GM10847 (cell line): ENCODE results near the gene RSAD2.

Experiments used
- POLR2A ChIP-seq: IDR thresholded peaks from 2 replicates; pipeline ENCODE4 v1.6.1; 2011; ENCODE audit not compliant: insufficient read length; ENCODE audit errors: extremely low read depth

Gene RSAD2

GRCh38 chr2:6881516-6881915 lies 3.9 kb downstream of the RSAD2 start:
- no peak for TF ChIP-seq POLR2A

GRCh38 chr2:6883448-6884122 lies 6.0 kb downstream of the RSAD2 start:
- no peak for TF ChIP-seq POLR2A

- TF ChIP-seq POLR2A: no peak
Observed at GRCh38 chr2:6885551-6885950, 8.0 kb downstream of the RSAD2 start.

- no peak for TF ChIP-seq POLR2A
Observed at GRCh38 chr2:6885968-6886367, 8.4 kb downstream of the RSAD2 start.

- TF ChIP-seq POLR2A: no peak
Observed at GRCh38 chr2:6887751-6888192, 10.2 kb downstream of the RSAD2 start.

- no peak for TF ChIP-seq POLR2A
Observed at GRCh38 chr2:6888724-6889123, 11.1 kb downstream of the RSAD2 start.

- TF ChIP-seq POLR2A: no peak
Observed at GRCh38 chr2:6893876-6894482, 16.4 kb downstream of the RSAD2 start.

GRCh38 chr2:6896930-6897759 lies 19.6 kb downstream of the RSAD2 start:
- no peak for TF ChIP-seq POLR2A

GRCh38 chr2:6905668-6906067 lies 28.1 kb downstream of the RSAD2 start:
- TF ChIP-seq POLR2A: no peak

GRCh38 chr2:6906165-6906741 lies 28.7 kb downstream of the RSAD2 start:
- TF ChIP-seq POLR2A: no peak

- TF ChIP-seq POLR2A: no peak
Observed at GRCh38 chr2:6908291-6908690, 30.7 kb downstream of the RSAD2 start.

GRCh38 chr2:6909431-6910385 lies 32.1 kb downstream of the RSAD2 start:
- TF ChIP-seq POLR2A: no peak

GRCh38 chr2:6911721-6912120 lies 34.1 kb downstream of the RSAD2 start:
- no peak for TF ChIP-seq POLR2A

GRCh38 chr2:6913415-6914157 lies 36.0 kb downstream of the RSAD2 start:
- TF ChIP-seq POLR2A: no peak
